ENCODE results near the gene TMEM108. TPM values are rescaled to one million over a fixed set of nuclear protein-coding genes. Genes with fewer than 3 reads are reported as not detected.

Gene TMEM108
- total RNA-seq, 4 donors from 2014 or later, result 0.70 to 4.0 (median 1.4) TPM

DNA sequence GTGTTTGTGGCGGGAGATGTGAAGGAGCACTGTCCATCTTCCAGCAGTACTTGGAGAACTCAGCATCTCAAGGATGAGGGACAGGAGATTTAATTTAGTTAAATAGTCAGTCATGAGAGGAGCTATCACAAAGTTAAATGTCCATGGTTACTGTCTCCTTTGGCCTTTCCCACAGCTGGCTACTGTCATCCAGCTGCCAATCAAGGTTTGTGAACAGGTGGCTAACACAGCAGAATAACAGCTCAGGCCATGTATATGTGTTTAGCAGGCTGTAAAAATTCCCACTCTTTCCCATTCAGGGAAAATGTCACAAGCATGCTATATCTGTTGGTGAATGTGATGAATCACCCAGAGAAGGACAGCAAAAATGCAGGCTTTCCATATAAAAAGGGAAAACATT lies 120.5 kb downstream of the TMEM108 start:
- WGBS, result 83% methylated on average over 1 of the region's 1 CpG
- H3K4me3 ChIP-seq, result no peak overlapping the region
- DNase-seq (ENCODE audit: low spot score in 2 of 2), result no peak
- no peaks in the 10 kb centered on the region for H3K27me3 ChIP-seq
- no peaks in the 10 kb centered on the region for H3K36me3 ChIP-seq
- TF ChIP-seq, protein P1, sequence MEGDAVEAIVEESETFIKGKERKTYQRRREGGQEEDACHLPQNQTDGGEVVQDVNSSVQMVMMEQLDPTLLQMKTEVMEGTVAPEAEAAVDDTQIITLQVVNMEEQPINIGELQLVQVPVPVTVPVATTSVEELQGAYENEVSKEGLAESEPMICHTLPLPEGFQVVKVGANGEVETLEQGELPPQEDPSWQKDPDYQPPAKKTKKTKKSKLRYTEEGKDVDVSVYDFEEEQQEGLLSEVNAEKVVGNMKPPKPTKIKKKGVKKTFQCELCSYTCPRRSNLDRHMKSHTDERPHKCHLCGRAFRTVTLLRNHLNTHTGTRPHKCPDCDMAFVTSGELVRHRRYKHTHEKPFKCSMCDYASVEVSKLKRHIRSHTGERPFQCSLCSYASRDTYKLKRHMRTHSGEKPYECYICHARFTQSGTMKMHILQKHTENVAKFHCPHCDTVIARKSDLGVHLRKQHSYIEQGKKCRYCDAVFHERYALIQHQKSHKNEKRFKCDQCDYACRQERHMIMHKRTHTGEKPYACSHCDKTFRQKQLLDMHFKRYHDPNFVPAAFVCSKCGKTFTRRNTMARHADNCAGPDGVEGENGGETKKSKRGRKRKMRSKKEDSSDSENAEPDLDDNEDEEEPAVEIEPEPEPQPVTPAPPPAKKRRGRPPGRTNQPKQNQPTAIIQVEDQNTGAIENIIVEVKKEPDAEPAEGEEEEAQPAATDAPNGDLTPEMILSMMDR (IDR thresholded peaks at IDR 0.05), result no peak
- no peak for TF ChIP-seq POLR2AphosphoS5 (IDR thresholded peaks at IDR 0.05)
- TF ChIP-seq EP300 (IDR thresholded peaks at IDR 0.05), result no peak
- TF ChIP-seq POLR2A (IDR thresholded peaks at IDR 0.05), result no peak
- no peak overlapping the region for H3K27ac ChIP-seq
- H3K4me1 ChIP-seq, result no peaks in the 10 kb centered on the region
- no peaks in the 10 kb centered on the region for H3K9me3 ChIP-seq

DNA sequence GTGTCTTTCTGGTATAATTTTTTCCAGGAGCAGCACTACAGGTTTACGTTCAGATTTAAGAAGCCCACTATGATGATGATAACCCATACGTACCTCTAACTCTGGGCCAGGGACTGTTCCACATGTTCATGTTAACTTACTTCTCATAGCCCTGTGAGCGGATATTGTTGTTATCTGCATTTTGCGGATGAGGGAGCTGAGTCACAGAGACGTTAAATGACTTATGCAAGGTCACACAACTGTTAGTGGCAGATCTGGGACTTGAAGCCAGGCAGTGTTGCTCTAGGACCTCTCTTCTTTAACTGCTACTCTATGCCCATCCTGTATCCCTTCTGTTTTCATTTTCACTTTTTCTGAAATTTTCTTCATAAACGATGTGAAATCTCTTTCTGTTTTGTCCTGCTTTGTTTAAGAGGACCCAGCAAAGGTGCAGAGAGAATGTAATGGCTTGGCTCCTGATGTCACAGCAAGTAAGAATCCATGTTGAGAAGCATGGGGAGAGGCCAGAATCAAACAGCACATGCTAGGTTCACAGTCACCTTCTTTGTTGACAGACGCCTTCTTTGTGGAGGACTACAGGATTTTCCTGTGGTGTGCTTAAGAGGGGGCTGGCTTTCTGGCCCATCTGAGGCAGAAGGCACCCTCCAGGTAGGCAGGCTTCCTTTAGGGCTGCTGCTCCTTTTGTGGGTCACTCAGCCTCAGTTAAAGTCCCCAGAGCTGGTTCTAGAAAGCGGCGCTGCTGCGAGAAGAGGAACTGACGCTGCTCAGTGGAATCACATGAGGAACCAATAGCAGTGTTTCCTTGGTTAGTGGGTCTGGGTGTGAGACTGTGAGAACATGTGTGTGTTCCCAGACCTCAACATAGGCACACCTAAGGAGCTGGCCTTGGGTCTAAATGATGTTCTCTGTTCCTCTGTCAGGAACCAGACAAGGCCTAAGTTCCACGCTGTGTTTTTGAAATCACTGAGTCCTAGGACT lies 121.6 kb downstream of the TMEM108 start:
- Histone ChIP-seq H3K4me3 (no peak overlapping the region), H3K4me1 (no peaks in the 10 kb centered on the region), H3K36me3 (no peaks in the 10 kb centered on the region), H3K27ac (no peak overlapping the region), H3K9me3 (no peaks in the 10 kb centered on the region), H3K27me3 (no peaks in the 10 kb centered on the region)
- TF ChIP-seq, protein P1 (IDR thresholded peaks at IDR 0.05), result no peak
- TF ChIP-seq POLR2AphosphoS5 (IDR thresholded peaks at IDR 0.05), result no peak
- no peak for TF ChIP-seq POLR2A (IDR thresholded peaks at IDR 0.05)
- TF ChIP-seq EP300 (IDR thresholded peaks at IDR 0.05), result no peak
- no peak for DNase-seq (ENCODE audit: low spot score in 2 of 2)
- 90% methylated on average over 12 of the region's 12 CpGs for WGBS

DNA sequence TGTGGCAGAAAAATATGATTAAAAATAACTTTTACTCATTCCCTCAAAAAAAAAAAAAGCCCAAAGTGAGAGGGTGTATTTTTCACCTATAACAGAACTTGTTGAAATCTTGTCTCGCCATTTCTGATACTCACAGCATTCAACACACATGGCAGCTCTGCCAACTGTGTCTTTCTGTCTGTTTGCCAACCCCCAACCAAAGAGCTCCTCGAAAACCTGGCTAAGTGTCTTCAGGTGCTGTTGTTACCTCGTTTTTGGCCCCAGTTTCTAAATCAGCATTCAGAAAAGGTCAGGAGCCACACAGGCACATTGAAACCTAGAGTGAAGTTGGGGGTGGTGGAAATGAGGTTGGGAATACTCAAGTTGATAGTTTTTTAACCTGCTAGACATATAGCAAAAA lies 123.5 kb downstream of the TMEM108 start:
- H3K4me1 ChIP-seq, result no peaks in the 10 kb centered on the region
- no peak for TF ChIP-seq EP300 (IDR thresholded peaks at IDR 0.05)
- TF ChIP-seq POLR2AphosphoS5 (IDR thresholded peaks at IDR 0.05), result no peak
- TF ChIP-seq, protein P1 (IDR thresholded peaks at IDR 0.05), result no peak
- TF ChIP-seq POLR2A (IDR thresholded peaks at IDR 0.05), result no peak
- H3K36me3 ChIP-seq, result no peaks in the 10 kb centered on the region
- no peak for DNase-seq (ENCODE audit: low spot score in 2 of 2)
- no peaks in the 10 kb centered on the region for H3K27me3 ChIP-seq
- H3K9me3 ChIP-seq, result no peaks in the 10 kb centered on the region
- H3K4me3 ChIP-seq, result no peak overlapping the region
- 60% methylated on average over 3 of the region's 3 CpGs for WGBS
- H3K27ac ChIP-seq, result no peak overlapping the region

DNA sequence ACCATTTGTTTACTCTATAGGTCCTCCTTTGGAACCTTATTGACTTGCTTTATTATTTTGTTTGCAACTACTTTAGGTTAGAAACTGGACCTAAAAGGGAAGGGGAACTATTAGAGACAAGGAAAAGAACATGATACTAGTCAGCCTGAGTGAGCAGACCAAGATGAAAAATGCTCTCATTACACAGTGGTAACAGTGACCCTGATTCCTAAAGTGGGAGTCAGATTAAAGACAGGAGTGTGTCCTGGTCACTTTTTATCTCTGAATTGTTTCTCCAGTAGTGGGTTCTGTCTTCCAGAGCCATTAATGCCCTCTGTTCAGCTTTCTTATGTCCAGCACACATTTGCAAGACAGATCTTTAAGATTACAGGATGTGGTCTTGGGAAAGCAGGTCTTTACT lies 124.1 kb downstream of the TMEM108 start:
- H3K36me3 ChIP-seq, result no peaks in the 10 kb centered on the region
- H3K4me3 ChIP-seq, result no peak overlapping the region
- no peak for DNase-seq (ENCODE audit: low spot score in 2 of 2)
- no peak overlapping the region for H3K27ac ChIP-seq
- no peak for TF ChIP-seq EP300 (IDR thresholded peaks at IDR 0.05)
- TF ChIP-seq POLR2A (IDR thresholded peaks at IDR 0.05), result no peak
- no peak for TF ChIP-seq POLR2AphosphoS5 (IDR thresholded peaks at IDR 0.05)
- TF ChIP-seq, protein P1 (IDR thresholded peaks at IDR 0.05), result no peak
- H3K9me3 ChIP-seq, result no peaks in the 10 kb centered on the region
- H3K4me1 ChIP-seq, result no peaks in the 10 kb centered on the region
- H3K27me3 ChIP-seq, result no peaks in the 10 kb centered on the region

DNA sequence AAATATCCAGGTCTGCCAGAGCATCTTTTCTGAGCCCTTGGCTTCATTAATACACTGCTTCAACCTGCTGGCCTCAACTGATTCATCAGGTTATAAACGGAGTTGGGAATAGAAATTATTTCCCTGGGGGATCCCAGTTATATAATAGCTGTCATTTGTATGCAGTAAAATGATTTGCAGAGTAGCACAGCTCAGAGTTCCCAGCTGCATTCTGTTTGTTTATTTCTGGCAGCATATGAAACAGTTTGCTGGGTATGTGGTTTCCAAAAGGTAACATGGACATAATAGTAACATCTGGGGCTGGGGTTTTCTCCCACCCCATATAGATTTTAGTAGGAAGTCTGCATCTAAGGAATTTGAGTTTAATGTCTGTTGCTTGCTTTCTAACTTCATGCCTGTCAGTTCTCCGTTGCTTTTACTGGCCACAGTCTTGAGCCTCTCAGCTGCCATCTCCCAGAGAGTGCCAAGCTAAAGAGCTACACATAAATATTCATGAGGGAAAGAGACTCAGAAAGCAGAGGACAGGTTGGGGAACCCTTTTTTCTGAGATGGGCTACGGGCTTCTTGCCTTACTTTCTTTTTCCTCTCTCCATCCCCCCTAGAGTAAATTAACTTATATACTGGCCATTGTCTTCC lies 124.6 kb downstream of the TMEM108 start:
- H3K4me1 ChIP-seq, result no peaks in the 10 kb centered on the region
- DNase-seq (ENCODE audit: low spot score in 2 of 2), result no peak
- H3K27me3 ChIP-seq, result no peaks in the 10 kb centered on the region
- H3K27ac ChIP-seq, result no peak overlapping the region
- WGBS, result 46% methylated on average over 3 of the region's 3 CpGs
- TF ChIP-seq EP300 (IDR thresholded peaks at IDR 0.05), result no peak
- no peak for TF ChIP-seq POLR2A (IDR thresholded peaks at IDR 0.05)
- TF ChIP-seq, protein P1 (IDR thresholded peaks at IDR 0.05), result no peak
- no peak for TF ChIP-seq POLR2AphosphoS5 (IDR thresholded peaks at IDR 0.05)
- no peaks in the 10 kb centered on the region for H3K9me3 ChIP-seq
- H3K4me3 ChIP-seq, result no peak overlapping the region
- H3K36me3 ChIP-seq, result no peaks in the 10 kb centered on the region

Data from suprapubic skin (tissue), 4 donors.